CD1c-positive myeloid dendritic cell (primary cell): ENCODE measurements around the gene CAMSAP1.

ENCODE experiments used
- DNase-seq: peaks from one replicate; pipeline ENCODE4 v3.0.0-alpha.2; 2016; ENCODE audit errors: extremely low spot score

The CAMSAP1 gene

GRCh38 chr9:135941288-135941995 is 34.1 kb upstream of the CAMSAP1 start:
- DNase-seq = no peak

GRCh38 chr9:135939351-135940265 is 32.3 kb upstream of the CAMSAP1 start:
- DNase-seq = peak; percentile 5

GRCh38 chr9:135937521-135938489 is 30.5 kb upstream of the CAMSAP1 start:
- DNase-seq = no peak

GRCh38 chr9:135933114-135933513 is 25.8 kb upstream of the CAMSAP1 start:
- no peak for DNase-seq

- no peak for DNase-seq
These were observed 25.3 kb upstream of the CAMSAP1 start for GRCh38 chr9:135932656-135933055.

GRCh38 chr9:135931349-135931820 is 24.0 kb upstream of the CAMSAP1 start:
- DNase-seq = no peak

- DNase-seq = no peak
These were observed 23.4 kb upstream of the CAMSAP1 start for GRCh38 chr9:135930446-135931345.

- DNase-seq = no peak
These were observed 22.5 kb upstream of the CAMSAP1 start for GRCh38 chr9:135929656-135930445.

GRCh38 chr9:135928731-135929655 is 21.6 kb upstream of the CAMSAP1 start:
- no peak for DNase-seq

- no peak for DNase-seq
These were observed 20.9 kb upstream of the CAMSAP1 start for GRCh38 chr9:135928074-135928730.

GRCh38 chr9:135927195-135928013 is 20.1 kb upstream of the CAMSAP1 start:
- DNase-seq = no peak

- peak; percentile 90 for DNase-seq
These were observed 19.3 kb upstream of the CAMSAP1 start for GRCh38 chr9:135926402-135927194.

GRCh38 chr9:135925496-135926133 is 18.3 kb upstream of the CAMSAP1 start:
- no peak for DNase-seq

GRCh38 chr9:135924628-135925338 is 17.4 kb upstream of the CAMSAP1 start:
- no peak for DNase-seq

- DNase-seq = no peak
These were observed 16.2 kb upstream of the CAMSAP1 start for GRCh38 chr9:135923508-135923907.
